ENCODE results near the gene TRPM3.

Gene TRPM3

DNA sequence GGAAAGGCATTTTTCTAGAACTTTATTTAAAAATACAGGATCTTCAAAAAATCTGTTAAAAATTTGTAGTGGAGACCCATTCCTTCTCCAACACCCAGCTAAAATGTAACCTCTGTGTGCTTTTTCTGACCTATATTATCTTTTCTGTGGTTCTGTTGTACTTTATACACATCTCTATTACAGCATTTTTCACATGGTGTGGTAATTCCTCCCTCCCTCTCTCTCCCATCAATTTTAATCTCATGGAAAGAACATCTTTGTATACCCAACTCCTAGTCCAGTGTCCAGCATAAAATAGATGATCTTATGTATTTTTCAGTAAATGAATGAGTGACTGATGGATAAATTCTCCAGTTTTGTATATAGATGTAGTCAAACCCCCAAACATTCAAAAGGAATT is 523.5 kb downstream of the TRPM3 start:
- DNase-seq, result no peak

- no peak for DNase-seq
Measured at GRCh38 chr9:70595211-70595610, 526.2 kb downstream of the TRPM3 start.

GRCh38 chr9:70594386-70594944 is 527.0 kb downstream of the TRPM3 start:
- no peak for DNase-seq

DNA sequence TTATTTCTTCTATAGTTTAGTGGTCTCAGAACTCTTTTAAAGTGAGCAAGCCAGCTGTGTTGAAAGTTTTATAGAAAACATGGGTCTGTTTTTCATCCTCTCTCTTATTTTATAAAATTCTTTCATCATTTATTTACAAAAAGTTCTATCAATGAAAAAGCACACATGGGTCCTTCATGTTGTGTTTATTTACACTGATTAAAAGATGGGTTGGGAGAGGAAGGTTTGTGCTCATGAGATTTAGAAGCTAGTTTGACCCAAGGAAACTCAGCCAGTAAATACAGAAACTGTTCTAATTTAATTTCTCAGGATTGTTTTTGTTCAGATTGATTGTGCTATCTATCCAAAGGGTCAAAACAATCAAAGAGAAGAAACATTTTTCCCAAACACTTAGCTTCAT is 528.2 kb downstream of the TRPM3 start:
- no peak for DNase-seq

GRCh38 chr9:70590315-70590677 is 531.1 kb downstream of the TRPM3 start:
- no peak for DNase-seq

- no peak for DNase-seq
Measured at GRCh38 chr9:70589571-70590314, 531.7 kb downstream of the TRPM3 start.

GRCh38 chr9:70588999-70589398 is 532.4 kb downstream of the TRPM3 start:
- DNase-seq, result no peak

DNA sequence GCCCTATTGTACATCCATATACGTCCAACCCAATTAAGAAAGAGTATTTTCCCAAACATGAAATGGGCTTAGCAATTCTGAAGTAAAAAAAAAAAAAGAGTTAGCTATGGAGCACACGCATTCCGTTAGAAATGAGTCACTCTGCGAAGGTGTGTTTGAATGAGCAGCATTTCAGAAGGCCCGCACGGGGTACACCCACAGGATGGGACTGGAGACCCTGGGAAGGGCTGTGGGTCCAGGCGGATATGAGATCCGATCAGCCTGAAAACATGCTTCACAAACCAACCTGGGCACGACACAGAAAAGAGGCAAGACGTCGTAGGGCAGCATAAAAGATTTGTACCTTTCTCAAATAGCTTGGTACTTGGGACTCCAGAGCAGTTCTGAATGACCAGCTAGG is 533.0 kb downstream of the TRPM3 start:
- no peak for DNase-seq

DNA sequence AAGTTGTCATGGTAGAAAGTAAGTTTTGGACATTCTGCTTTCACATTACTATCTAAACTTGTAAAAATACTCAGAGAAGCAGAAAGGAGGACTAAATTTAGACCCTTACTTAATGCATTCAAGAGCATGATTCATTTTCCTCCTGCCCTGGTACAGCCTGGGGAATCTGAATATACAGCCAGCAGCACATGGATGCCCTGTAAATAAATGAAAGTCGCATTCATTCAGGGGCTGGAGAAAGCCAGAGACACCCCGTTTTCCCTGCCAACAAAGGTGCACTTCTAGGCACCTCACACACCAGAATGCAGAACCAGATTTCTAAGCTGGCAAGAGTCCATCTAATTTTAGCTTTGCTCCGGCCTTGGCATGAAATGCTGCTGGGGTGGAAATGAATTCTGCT is 534.2 kb downstream of the TRPM3 start:
- DNase-seq, result no peak

DNA sequence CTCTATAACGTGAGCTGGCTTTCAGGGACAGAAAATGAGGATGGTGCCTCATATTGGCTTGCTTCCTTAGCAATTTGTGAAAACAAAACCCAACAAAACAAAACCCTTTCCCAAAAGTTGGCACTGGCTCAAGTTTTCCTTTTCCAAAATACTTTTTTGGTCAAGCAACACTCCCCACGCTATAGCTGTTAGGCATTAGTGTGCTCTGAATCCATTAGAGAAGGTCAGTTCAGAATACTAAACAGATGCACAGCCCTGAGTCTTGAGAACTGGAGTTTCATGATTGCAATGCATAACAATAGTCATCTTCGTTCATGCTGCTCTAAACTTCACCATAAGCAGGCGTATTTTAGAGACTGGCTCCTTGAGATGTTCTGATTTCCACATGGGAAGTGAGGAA is 534.9 kb downstream of the TRPM3 start:
- DNase-seq, result no peak

DNA sequence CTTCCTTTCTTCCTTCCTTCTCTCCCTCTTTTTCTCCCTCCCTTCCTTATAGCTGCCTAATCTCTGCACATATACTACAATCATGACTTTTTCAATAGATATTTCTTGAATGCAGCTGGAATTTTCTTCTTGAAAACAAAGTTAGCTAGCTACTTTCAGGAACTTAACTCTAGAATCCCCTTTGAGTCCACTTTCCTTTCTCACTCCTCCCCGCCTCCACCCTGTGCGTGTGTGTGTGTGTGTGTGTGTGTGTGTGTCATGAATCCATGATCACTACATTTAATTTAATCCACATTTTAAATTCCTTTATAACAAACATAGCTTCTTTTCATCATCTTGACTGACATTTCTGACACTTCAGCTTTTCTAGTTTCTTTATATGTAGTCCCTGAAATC is 539.5 kb downstream of the TRPM3 start:
- DNase-seq, result no peak

DNA sequence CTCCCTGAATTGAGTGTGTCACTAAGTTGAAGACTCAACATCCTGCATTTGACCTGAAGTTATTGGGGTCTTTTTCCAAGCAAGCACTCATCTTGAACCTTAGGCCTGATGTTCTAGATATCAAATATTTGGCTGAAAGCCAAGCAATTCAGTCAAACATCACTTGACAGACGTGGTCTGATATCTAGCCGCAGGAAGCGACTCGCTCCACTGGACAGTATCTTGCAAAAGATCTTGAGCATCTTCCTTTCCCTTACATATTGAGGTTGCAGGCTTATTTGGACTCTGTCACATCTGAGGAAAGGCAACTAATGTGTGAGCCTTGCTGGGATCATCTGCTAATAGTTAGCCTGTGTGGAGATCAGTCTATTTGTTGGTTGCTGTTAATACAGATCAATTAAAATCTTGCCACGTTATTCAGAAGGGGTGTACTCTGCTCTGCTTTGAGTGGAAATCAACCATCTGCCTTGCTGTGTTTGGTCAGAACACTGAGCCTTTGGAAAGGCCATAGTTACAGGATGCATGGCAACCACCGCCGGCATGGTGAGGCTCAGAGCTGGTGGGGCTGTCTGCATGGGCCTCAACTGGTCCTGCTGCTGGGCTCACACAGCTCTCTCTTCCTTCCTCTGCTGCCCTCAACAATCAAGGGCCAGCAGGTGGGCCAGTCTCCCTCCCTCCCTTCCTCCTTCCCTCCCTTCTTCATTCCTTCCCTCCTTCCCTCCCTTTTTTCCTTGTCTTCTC is 540.0 kb downstream of the TRPM3 start:
- DNase-seq, result no peak

DNA sequence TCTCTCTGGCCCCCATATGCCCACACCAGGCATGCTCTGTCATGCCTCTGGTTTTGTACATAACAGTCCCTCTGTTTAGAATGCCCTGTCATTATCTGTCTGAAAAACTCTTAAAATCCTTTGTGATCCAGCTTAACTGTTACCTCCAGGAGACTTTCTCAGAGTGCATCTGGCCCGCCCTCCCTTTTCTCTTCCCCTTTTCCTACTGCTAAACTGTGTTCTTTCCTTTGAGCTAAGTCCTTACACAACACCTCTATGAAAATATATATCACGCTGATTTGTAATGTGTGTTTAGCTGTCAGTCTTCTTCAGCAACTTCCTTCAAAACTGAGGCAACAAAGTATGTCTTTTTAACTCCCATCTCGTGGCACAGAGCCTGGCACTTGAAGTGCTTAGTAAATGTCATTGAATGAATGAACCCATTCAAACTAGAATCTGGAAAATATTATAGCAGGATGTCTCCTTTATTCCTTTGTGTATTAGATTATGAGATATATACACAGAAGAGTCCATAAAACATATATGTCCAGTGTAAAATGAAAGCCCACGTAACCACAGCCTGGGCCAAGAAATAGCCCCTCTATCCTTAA is 540.7 kb downstream of the TRPM3 start:
- no peak for DNase-seq

DNA sequence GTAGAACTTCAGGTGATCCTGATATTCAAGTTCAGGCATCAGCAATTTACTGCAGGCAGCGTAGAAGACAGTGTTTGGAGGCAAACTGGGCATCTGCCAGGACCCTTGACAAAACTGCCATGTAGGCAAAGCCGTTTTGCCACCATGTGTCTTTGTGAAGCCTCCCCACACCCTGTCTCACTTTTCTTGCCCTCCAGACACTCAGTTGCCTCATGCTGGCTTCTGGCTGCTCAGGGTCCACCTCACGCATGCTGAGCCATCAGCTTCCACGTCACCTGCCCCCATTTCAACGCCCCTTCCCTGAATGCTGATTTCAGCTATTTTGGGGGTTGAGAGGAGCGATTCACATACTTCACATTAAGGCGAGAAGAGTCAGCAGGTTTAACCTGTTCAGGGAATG is 541.7 kb downstream of the TRPM3 start:
- no peak for DNase-seq

- no peak for DNase-seq
Measured at GRCh38 chr9:70578720-70579119, 542.7 kb downstream of the TRPM3 start.

DNA sequence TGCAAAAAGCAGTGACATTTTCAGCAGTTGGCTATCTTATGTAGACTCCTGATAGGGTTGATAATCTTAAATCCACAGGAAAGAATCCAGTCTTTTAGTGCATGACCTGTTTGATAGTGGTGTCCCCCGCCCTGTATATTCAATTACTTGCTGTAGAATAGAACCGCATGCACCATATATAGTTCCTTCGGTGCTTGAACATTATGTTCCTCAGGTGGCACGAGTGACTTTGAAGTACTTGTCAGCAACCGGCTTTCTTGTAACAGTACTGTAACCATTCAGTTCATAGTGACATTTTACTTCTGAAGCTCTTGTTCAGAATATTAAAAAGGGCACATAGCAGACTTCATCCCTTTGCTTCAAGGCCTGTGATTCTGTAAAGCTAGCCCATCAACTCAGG is 543.8 kb downstream of the TRPM3 start:
- DNase-seq, result no peak

- no peak for DNase-seq
Measured at GRCh38 chr9:70576116-70576515, 545.3 kb downstream of the TRPM3 start.

DNA sequence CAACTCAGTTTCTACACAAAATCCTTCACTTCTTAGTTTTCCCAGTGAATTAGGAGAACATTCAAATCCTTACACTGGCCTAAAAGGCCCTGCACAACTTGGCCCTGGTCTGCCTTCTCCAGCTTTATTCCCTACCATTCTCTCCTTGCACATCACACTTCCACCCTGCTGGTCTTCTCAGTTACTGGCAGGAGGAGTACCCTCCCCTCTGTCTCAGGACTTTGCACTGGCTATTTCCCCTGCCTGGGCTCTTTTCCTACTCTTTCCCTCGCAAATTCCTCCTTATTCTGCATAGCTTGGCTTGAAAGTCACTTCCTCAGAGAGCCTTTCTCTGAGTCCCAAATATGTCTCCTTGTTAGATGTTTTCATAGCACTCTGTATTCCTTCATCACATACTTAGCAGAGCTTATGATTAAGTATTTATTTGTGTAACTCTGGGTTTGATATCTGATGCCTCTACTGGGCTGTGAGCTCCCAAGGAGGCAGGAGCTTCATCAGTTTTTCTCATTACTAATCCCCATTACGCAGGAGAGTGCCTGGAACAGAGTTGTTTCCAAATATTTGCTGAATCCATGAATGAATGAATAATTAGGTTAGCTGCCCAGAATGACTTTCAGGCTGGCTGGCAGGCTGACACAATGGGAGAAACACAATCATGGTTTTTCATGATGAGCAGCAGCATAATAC is 547.1 kb downstream of the TRPM3 start:
- no peak for DNase-seq

GRCh38 chr9:70573308-70573707 is 548.1 kb downstream of the TRPM3 start:
- DNase-seq, result no peak

- no peak for DNase-seq
Measured at GRCh38 chr9:70571258-70571657, 550.2 kb downstream of the TRPM3 start.

- no peak for DNase-seq
Measured at GRCh38 chr9:70569791-70570190, 551.6 kb downstream of the TRPM3 start.

DNA sequence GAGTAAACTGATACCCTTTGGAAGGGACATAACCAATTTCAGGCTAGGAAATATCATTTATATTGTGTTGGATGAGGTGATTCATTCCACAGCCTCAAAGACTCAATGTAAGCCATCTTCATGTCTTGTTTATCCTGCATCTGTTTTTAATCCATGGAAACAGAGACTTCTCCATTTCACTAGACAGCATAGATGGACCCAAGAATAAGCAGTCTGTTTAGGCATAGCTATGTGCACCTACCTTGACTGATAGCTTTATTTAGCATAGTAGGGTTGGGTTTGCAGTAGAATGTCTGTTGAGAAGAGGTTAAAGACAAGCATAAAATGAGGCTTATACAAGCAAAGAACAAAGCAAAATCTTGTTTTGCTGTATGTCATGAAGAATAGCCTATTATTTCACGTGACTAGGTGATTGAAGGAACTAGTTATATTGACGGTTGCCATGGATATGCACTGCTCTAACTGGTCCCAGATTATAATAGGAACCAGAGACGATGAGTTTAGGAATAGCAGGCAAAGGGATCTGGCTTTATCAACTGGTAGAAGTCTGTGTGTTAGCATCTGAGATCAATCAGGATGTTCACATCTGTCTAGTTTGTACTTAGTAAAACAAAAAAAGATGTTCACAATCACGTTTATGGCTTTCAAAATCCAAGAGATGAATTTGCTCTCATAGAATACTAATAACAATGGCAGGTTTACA is 552.2 kb downstream of the TRPM3 start:
- DNase-seq, result no peak

DNA sequence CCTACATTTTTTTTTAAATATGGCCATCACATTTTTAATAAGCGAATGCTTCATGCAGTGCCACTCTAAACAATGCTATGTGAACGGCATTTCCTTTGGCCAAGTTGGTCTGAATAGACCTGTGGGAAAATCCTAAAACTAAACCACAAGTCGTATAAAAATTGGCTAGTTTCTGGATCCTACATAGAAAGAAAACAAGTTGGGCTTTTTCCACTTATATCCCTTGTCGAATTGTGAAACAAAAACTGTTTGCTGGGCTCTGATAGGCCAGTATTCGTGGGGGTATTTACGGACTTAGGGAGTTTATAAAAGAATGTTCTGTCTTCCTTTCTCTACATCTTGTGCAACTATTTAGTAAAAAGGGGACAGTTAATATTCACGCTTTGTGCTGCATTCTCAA is 553.9 kb downstream of the TRPM3 start:
- no peak for DNase-seq

Data from activated T-cell treated with anti-CD3 and anti-CD28 coated beads, Interleukin-2, amount 50 U/mL, for 48 hours (primary cell).